Ovary (tissue), 9 donors: ENCODE measurements around the gene METRN. TPM values are rescaled to one million over a fixed set of nuclear protein-coding genes. Genes with fewer than 3 reads are reported as not detected.
A peak's percentile ranks its signal among the peaks of the same experiment; 100 is the strongest.

ENCODE experiments used
- DNase-seq, 5 donors: peaks; one replicate each; pipeline ENCODE4 v3.0.0-alpha.2; 2019 to 2020
- H3K27ac ChIP-seq, 2 donors: fragments of 200-600 bp; one replicate each; pipeline versions ENCODE4 v1.5.1 to v1.8.0; 2019 to 2022
- H3K27me3 ChIP-seq: fragments of 200-600 bp; one replicate; pipeline ENCODE4 v1.8.0; 2022
- H3K36me3 ChIP-seq: fragments of 200-600 bp; sonication (generic); one replicate; pipeline ENCODE4 v1.5.1; 2019
- H3K4me1 ChIP-seq: one replicate; pipeline ENCODE4 v1.8.1; 2013; ENCODE audit warnings: mild to moderate bottlenecking, moderate library complexity; ENCODE audit not compliant: insufficient read depth
- H3K4me3 ChIP-seq: fragments of 200-600 bp; sonication (generic); one replicate; pipeline ENCODE4 v1.5.1; 2017
- H3K9me3 ChIP-seq, 2 donors: fragments of 200-600 bp in 1 of 2; sonication (generic) in 1 of 2; one replicate each; pipeline versions ENCODE4 v1.5.1 to v1.8.1; 2013 to 2019; ENCODE audit warnings: mild to moderate bottlenecking in 1 of 2, moderate library complexity in 1 of 2
- CTCF ChIP-seq, 3 donors: fragments of 450-650 bp in 2 of 3; fragments of 200-600 bp in 1 of 3; IDR thresholded peaks; one replicate each; pipeline versions ENCODE4 v1.5.1 to v1.8.0; 2016 to 2022; ENCODE audit warnings: antibody characterized with exemption in 3 of 3, mild to moderate bottlenecking in 1 of 3
- EP300 ChIP-seq: sonication (generic); formaldehyde crosslinking; IDR thresholded peaks from one replicate; pipeline ENCODE4 v1.6.1; 2017; ENCODE audit warnings: antibody characterized with exemption
- POLR2A ChIP-seq: fragments of 450-650 bp; IDR thresholded peaks from one replicate; pipeline ENCODE4 v1.6.1; 2017; ENCODE audit warnings: antibody characterized with exemption, mild to moderate bottlenecking, moderate library complexity
- WGBS, 3 donors: extraction: QIAGEN DNeasy Blood & Tissue Kit in 1 of 3; methylation state at CpG; one replicate each; pipeline versions ENCODE4 v1.1.5 to v1.1.7; 2013 to 2017; 5-methylcytosine and 5-hydroxymethylcytosine counted together
- intact Hi-C, 4 donors: fragments of 100-400 bp; cut with DNase I; formaldehyde crosslinking; loops; one replicate each; pipeline versions ENCODE4 v1.11.0 to v1.15.1; 2022 to 2023
- polyA plus RNA-seq, 2 donors: library from polyadenylated mRNA; stranded (reverse); fragments of 200-250 nt in 1 of 2; fragments of 350-450 nt in 1 of 2; fragmentation: Illumina TruSeq in 1 of 2; extraction: RNeasy Lipid Tissue Mini Kit (QIAGEN cat#74804) in 1 of 2; gene quantifications; one replicate each; pipeline ENCODE4 v1.2.3, GENCODE V29; 2013 to 2014
- total RNA-seq, 7 donors: library from RNA; depleted of rRNA in 2 of 7; stranded (reverse); fragments of >200 nt in 2 of 7; fragmentation: NEBNext Ultra II Directional in 3 of 7; extraction: Animal tissue kit (Norgen Biotek cat#: 25700) in 3 of 7; gene quantifications; one replicate each; pipeline versions ENCODE4 v1.1.0 to v1.2.4, GENCODE V29; 2016 to 2023
- donor health status: DM: no; HTN: no; CAD: no; lungs with moderate emphysema.
- donor health status: DM: no; HTN: no; CAD: no.
- donor health status: Bipolar disorder and iron deficiency.
- donor health status: DM: yes; HTN: yes; CAD: no.
- donor health status: DM: no; HTN: no; CAD: no.
- donor health status: DM: yes; HTN: yes; CAD: no.

Gene METRN
- total and polyA plus RNA-seq, 9 donors, result 0.40 to 57.1 (median 10.4) TPM

- Histone ChIP-seq H3K27ac (no peak overlapping the region), H3K4me1 (no peaks in the 10 kb centered on the region), H3K9me3 (no peaks in the 10 kb centered on the region), H3K4me3 (no peak overlapping the region), H3K27me3 (peaks cover 7% of the 10 kb centered on the region), H3K36me3 (no peaks in the 10 kb centered on the region)
- TF ChIP-seq EP300, result no peak
- TF ChIP-seq CTCF (IDR thresholded peaks at IDR 0.05), result no peak
- no peak for TF ChIP-seq POLR2A
- intact Hi-C loops, result no loop called here
- DNase-seq, result peak in 2 of 5 donors; percentile 66 to 75
- 1 to 5% (median 4%) methylated on average over 40 to 76 of the region's 76 CpGs for WGBS, 3 donors
These were observed 14.0 kb upstream of the METRN start for GRCh38 chr16:700684-701584.

DNA sequence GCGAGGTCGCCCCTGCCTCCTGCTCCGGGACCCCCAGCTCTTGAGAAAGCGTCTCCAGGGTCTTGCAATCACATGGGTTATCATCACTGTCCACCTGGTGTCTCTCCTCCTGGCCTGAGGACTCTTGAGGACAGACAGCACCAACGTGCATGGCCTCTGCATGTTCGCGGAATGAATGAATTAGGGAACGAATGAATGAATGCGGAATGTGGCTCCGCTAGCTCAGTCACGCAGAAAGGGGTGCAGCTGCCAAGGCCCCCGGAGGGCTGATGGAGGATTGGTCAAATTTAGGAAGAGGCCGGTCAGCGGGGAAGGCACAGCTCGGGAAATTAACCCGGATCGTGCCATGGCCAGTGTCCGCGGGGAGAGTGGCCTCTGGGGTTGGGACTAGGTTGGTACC, 12.6 kb upstream of the METRN start:
- Histone ChIP-seq H3K9me3 (no peaks in the 10 kb centered on the region), H3K27ac (no peak overlapping the region), H3K4me3 (no peak overlapping the region), H3K4me1 (no peaks in the 10 kb centered on the region), H3K36me3 (no peaks in the 10 kb centered on the region), H3K27me3 (peaks cover 7% of the 10 kb centered on the region)
- no peak for TF ChIP-seq EP300
- no peak for TF ChIP-seq CTCF (IDR thresholded peaks at IDR 0.05)
- no peak for TF ChIP-seq POLR2A
- WGBS, 3 donors, result 76 to 85% (median 84%) methylated on average over 19 of the region's 19 CpGs
- no peak for DNase-seq
- intact Hi-C loops, result no loop called here

GRCh38 chr16:703406-703805, 11.5 kb upstream of the METRN start:
- H3K4me1 ChIP-seq, result no peaks in the 10 kb centered on the region
- H3K9me3 ChIP-seq, result no peaks in the 10 kb centered on the region
- H3K36me3 ChIP-seq, result no peaks in the 10 kb centered on the region
- H3K27ac ChIP-seq, result no peak overlapping the region
- no peak for DNase-seq
- 72 to 75% (median 75%) methylated on average over 7 to 12 of the region's 12 CpGs for WGBS, 3 donors
- no peak overlapping the region for H3K4me3 ChIP-seq
- no peak for TF ChIP-seq POLR2A
- TF ChIP-seq EP300, result no peak
- TF ChIP-seq CTCF (IDR thresholded peaks at IDR 0.05), result no peak
- intact Hi-C loops, result no loop called here
- peaks cover 7% of the 10 kb centered on the region for H3K27me3 ChIP-seq

- DNase-seq, result no peak
- Histone ChIP-seq H3K36me3 (no peaks in the 10 kb centered on the region), H3K4me1 (no peaks in the 10 kb centered on the region), H3K27ac (no peak overlapping the region), H3K27me3 (peaks cover 9% of the 10 kb centered on the region), H3K9me3 (no peaks in the 10 kb centered on the region), H3K4me3 (no peak overlapping the region)
- TF ChIP-seq EP300 (no peak), POLR2A (no peak), CTCF (IDR thresholded peaks at IDR 0.05) (no peak)
- intact Hi-C loops, result no loop called here
- WGBS, 3 donors, result 41 to 49% (median 44%) methylated on average over 7 of the region's 7 CpGs
These were observed 10.9 kb upstream of the METRN start for GRCh38 chr16:704047-704446.
